Measurements from ENCODE around the gene PHC2.

The PHC2 gene, protein sequence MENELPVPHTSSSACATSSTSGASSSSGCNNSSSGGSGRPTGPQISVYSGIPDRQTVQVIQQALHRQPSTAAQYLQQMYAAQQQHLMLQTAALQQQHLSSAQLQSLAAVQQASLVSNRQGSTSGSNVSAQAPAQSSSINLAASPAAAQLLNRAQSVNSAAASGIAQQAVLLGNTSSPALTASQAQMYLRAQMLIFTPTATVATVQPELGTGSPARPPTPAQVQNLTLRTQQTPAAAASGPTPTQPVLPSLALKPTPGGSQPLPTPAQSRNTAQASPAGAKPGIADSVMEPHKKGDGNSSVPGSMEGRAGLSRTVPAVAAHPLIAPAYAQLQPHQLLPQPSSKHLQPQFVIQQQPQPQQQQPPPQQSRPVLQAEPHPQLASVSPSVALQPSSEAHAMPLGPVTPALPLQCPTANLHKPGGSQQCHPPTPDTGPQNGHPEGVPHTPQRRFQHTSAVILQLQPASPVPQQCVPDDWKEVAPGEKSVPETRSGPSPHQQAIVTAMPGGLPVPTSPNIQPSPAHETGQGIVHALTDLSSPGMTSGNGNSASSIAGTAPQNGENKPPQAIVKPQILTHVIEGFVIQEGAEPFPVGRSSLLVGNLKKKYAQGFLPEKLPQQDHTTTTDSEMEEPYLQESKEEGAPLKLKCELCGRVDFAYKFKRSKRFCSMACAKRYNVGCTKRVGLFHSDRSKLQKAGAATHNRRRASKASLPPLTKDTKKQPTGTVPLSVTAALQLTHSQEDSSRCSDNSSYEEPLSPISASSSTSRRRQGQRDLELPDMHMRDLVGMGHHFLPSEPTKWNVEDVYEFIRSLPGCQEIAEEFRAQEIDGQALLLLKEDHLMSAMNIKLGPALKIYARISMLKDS

DNA sequence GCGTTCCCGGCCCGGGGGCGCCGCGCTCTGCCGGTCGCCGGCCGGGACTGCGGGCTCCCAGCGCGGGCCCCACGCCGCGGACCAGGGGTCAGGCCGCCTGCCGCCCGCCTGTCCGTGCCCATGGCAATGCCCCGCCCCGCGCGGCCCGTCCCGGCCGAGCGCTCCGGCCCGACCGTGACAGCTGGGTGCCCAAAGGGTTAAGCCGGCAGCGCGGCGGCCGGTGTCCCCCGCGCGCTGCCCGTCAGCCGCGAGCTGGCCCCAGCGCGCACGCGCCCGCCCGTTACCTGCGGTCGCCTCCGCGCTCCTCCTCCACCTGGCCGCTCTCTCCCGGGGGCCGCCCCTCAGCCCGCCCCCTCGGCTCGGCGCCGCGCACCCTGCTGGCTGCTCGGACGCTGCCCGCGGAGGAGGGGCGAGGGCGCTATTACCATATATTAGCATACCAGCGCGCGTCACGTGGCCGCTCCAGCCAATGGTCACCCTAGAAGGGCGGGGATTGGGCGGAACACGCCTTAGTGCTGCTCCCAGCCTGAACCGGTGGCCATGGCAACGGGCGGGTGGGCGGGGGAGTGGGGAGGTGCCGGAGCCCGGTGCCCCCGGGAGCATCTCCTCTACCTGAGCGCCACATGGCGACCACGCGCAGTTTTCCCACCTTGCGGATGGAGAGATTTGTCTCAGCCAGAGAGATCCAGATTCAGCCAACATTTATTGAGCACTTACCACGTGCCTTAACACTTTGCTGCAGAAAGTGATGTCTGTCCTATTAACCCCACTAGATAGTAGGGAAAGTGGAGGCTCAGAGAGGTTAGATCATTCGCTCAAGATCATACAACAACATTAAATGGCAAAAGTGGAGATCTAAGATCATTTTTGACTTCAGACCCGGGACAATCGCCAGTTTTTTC is at the start of gene PHC2:
Gene PHC2 (minus strand): TSS at position 404 of the 902 bp plus-strand sequence. CDS start 55,556 bp downstream, outside the sequence.
- peak; percentile 85 to 94 for DNase-seq

DNA sequence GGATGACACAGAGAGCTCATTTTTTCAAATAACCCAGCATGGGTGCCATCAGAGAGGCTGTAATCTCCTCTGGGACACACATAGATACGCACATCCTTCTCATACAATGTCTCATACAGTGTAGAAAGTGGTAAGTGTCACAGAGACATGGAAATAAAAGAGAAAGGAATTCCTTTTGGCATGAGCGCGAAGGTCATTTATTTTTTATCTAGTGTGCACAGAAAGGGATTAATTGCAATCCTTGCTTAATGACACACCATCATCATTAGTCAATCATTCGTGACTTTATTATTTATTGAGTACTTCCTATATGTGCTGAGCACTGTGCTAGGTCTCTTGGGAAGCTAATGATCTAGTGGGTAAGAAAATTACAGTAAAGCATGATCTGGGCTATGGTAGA is 46.6 kb upstream of the PHC2 start:
- DNase-seq, result no peak

DNA sequence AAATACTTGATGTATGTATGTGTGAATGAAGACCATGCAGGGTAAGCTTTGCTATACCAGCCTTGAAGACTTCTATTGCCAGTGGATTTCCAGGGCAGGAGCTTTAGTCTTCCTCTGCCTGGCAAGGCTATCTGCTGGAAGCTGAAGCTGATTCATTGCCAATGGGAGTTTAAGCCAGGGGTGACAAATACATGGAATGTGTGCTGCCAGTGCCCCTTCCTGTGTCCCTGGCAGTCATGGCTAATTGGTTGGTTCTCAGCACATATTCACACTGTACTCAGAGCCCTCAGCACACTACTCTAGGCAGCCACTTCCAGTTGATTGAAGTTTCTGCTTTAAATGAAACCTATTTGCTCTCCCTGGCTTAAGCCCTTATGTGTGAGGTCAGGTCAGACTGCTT is 43.0 kb upstream of the PHC2 start:
- DNase-seq, result no peak

DNA sequence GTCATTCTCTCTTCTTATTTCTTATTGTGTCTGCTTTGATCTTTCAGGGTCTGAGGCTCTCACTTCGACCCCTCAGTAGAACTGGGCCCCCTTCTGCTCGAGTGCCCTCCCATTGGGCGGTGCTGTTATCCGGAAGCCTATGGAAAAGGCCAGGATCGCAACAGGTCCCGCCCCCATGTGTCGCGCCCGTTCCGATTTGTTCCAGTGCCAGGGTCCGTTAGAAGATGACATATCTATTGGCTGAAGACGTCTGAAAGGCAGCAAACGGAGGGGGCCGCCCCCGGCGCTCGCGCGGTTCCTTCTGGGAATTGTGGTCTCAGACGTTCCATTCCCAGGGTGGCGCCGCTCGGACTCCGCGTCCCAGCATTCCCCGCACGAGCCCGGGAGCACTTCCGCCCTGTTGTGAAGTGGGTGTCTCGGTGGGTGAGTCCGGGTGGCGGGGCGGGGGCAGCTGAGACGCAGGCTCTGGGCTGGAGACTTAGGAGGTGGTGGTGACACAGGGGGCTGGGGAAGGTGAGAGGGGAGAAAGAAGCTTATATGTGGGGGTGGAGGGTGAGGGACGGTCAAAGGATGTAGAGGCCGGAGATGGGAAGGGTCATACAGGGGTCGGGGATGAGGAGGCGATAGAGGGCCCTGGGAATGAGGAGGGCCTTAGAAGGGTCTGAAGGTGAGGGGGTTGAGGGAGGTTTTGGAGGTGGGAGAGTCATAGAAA is 41.5 kb upstream of the PHC2 start, which contains the start of gene ZSCAN20:
Gene ZSCAN20 (plus strand): TSS at position 377 of the 712 bp plus-strand sequence. CDS start 6,644 bp downstream, outside the sequence.
- DNase-seq, result peak; percentile 97

DNA sequence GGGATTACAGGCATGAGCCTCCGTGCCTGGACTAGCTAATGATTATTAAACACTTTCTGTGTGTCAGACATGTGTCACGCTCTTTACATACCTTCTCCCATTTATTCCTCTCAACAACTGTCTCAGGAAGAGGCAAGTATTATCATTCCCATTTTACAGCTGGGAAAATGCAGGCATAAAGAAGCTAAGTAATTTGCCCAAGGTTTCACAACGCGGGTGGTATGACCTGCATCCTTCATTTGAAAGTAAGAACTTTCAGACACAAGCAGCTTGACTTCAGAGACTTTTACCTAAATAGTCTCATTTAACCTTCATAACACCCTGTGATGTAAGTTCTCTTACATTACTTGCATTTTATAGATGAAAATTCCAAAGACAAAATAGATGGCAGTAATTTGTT is 40.5 kb upstream of the PHC2 start:
- no peak for DNase-seq

DNA sequence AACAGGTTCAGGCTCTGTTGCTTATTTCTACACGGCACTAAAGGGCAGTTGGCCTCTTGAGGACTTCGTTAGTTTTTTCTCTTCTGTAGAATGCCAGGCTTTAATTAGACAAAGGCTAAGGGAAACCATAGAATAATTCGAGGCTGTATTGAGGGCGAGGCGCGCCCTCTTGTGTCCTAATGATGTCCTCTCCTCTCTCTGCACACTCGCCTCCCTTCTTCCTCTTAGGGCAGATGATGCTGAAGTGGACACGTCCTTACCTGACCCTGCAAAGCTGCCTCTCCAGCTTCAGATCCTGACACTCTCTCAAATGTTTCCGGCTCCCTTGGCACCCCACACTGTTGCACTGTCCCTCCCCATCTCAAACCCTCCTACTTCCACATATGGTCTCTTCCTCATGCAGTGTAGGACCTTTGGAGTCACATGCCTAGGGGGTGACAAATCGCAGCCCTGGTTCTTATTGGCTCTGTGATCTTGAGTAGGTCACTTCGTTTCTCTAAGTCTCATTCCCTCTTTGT is 39.7 kb upstream of the PHC2 start:
- DNase-seq, result peak; percentile 73 to 74

DNA sequence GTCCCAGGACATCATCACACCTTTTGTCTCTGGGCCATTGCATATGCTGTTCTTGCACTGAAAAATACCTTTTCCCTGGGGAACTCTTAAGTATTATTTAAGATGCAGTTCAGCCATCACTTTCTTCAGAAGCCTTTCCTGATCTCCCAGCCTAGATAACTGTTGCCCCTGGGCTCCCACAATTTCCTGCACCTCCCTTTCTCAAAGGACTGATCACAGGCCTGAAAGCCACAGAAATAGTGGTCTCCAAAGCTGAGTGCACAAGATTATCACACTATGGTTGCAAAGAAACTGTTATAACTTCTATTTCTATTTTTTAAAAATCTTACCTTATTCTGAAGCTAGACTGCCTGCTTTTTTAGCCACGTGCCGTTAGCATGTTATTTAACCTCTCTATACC is 38.8 kb upstream of the PHC2 start:
- DNase-seq, result no peak

DNA sequence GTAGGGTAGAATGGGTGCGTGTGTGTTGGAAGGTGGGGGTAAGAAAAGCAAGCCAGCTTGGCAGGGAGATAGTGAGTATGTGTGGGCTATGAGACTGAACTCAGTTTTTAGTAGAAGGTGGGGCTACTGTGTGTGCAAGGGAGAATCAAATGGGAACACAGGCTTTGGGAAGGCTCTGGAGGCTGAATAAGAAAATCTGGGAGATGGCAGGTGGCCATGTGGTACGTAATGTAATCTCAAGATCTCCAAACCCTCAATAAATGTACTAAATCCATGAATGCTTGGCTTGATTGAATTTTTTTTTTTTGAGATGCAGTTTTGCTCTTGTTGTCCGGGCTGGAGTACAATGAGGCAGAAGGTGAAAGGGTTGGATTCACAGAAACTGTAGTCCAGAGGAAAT is 38.1 kb upstream of the PHC2 start:
- DNase-seq, result no peak

DNA sequence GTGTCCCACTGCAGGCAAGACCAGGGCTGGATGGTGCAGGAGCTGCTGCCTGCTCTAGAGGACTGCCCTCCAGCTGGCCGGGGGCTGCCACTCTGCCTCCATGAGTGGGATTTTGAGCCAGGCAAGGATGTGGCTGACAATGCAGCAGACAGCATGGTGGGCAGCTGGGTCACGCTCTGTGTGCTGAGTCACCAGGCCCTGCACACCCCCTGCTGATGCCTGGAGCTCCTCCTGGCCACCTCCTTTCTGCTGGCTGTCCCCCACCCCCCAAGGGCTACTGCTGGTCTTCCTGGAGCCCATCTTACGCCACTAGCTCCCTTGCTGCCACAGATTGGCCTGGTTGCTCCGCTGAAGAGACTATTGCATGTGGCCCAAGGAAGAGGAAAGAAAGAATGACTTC is 37.6 kb upstream of the PHC2 start:
- no peak for DNase-seq

DNA sequence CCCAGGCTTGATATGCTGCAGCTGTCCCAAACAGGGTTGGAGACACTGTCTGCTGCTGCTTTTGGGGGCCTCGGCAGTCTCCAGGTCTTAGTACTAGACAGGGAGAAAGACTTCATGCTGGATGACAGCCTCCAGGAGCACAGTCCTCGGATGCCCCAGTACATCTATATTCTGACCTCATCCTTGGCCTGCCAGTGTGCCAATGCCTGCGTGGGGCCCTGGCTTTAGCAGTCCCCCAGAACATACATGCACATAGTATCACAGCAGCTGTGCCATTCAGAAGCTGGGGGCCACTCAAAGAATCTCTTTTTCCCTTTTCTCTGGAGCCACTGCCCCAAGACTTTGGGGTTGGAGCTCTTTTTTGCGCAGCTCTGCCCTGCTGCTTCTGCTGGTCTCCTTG is 37.1 kb upstream of the PHC2 start:
- DNase-seq, result no peak

DNA sequence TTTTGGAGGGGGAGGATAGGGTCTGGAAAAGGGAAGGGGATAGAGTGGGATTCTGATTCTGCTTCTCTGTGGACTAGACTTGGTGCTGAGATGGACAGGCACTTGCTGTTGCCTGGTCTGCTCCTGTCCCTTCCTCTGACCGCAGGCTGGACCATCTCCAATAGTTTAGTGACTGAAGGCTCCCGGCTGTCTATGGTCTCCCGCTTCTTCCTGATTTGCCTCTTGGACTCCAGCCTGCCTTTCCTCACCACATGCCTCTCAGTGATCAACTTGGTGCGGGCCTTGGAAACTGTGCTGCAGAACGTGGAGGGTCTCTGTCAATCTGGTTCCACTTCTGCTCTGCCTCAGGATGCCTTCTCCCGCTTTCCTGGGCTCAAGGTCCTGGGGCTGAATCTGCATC is 35.3 kb upstream of the PHC2 start:
- DNase-seq, result no peak

DNA sequence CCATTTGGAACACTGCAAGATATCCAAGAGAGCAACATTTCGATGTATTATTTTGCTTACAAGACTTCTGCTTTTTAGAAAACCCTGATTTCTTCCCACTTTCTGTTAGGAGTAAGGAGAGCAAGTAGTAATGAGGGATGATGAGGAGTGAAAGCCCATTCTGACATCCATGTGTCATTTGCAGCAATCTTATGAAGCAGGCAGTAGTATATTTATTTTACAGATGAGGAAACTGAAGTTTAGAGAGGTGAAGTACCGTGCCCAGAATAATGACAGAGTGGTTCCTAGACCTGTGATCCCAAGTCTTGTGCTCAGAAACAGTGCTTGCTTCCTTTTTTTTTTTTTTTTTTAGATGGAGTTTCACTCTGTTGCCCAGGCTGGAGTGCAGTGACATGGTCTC is 34.4 kb upstream of the PHC2 start:
- no peak for DNase-seq

DNA sequence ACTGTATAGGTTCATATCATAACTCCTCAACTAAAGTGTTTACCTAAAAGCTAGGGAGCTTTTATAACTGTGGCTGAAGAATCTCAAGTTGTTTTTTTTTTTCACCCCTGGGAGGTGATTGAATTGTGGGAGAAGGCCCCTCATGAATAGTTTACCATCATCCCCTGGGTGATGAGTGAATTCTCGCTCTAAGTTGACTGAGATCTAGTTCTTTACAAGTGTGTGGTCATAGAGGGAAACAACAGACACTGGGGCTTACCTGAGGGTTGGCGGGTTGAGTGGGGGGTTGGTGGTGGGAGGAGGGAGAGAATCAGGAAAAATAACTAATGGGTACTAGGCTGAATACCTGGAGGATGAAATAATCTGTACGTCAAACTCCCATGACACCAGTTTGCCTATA is 33.7 kb upstream of the PHC2 start:
- no peak for DNase-seq

DNA sequence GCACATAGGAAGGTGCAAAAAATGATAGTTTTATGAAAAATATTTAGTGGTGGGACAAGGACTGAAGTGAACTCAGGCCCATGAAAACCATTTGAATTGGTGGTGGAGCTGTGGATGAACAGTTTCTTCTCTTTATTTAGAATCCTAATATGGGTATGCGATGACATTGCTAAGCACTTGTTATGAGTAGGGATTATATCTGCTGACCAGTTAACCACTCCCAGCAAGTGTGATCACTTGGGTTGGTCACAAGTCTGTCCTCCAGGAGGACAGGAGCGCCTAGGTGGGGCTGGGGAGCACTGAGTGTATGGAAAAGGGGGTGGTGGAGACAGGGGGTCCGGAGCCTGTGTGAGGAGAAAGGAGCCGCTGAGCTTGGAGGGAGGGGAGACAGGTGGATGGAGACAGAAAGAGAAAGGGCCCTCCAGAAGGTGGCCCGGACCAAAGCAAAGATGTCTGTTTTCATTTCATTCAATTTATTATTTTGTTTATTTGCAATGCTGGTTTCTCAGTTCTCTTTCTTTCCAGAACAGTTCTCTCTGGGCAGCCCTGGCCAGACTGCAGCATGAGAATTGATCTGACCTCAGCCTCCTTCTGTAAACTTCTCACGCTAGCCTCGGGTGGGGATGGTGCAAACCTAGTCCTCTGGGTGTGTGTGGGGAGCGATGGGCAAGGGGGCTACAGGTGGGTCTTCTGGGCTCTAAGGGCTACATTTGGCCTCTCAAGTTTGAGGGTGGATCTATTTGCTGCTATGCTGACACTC is 31.7 kb upstream of the PHC2 start:
- DNase-seq, result no peak

DNA sequence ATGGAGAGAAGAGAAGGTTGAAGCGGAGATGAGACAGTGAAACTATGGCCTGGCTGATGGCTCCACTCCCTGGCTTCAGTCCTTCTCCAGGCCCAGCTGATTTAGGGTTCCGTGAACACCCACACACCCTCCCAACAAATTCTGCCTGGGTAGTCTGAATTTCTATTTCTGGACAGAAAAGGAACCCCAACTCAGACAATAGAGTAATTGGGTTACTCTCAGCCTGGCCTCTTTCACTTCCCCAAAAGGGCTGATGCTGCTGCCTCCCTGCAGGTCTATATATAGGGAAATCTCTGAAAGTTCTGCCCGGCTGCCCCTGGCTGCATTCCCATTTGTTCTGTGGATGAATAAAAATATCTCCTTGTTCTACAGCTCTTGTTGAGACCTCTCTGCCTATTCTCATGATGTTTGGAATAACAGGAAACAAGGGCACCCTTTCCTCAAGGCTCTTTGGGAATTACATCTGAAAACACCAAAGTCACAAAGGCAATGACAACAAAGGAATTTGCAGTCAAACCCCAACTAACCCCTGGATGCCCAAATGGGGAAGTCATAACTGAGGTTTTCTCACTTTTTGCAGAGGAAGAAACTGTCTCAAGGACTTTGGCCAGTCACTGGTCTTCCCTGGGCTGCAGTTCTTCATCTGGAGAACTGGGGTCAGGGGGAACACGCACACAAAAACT is 30.2 kb upstream of the PHC2 start:
- DNase-seq, result no peak

DNA sequence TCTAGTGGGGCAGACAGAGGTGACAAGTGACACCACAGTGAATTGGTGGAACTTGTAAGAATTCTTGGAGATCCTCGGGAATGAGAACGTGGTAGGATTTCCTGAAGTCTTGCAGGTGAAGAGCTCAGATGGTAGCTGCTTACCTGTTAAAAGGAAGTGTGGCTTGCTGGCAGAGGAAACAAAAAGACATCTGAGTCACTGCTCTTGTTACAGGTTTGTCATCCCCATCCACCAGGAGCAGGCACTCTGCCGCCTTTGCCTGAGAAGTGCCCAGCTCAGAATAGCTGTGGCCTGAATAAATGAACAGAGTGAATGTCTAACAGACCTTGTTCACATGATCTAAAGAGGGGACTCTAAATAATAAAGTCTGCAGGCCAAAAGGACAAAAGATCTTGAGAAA is 29.2 kb upstream of the PHC2 start:
- DNase-seq, result no peak

DNA sequence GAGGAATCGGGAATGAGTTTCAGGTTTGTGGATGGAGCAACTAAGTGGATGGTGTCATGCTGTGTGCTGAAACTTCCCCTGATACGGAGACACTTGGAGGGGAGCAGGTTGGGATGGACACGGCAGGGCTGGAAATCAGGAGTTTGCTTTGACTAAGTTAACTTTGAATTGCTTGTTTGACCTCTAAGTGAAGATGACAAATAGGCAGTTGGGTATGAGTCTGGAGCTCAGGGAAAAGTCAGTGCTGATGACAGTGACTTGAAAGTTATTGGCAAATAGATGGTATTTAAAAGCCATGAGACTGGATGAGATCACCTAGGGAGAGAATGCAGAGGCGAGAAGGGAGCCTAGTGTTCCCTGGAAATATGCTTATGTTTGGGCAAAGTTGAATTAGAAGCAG is 28.8 kb upstream of the PHC2 start:
- DNase-seq, result no peak

DNA sequence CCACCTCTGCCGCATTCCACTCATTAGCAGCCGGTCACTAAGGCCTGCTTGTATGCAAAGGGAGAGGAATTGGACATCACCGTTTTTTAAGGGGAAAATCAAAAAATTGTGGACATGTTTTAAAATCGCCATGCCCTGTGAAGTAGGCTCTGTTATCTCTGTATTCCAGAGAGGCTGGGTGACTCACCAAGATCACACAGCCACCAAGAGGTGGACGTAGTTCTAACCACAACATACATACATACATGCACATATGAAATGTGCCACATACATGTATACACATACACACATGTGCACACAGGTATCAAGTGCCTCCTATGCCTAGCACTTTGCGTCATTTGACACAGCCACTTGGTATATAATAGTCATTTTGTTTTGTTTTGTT is 25.6 kb upstream of the PHC2 start:
- DNase-seq, result no peak

DNA sequence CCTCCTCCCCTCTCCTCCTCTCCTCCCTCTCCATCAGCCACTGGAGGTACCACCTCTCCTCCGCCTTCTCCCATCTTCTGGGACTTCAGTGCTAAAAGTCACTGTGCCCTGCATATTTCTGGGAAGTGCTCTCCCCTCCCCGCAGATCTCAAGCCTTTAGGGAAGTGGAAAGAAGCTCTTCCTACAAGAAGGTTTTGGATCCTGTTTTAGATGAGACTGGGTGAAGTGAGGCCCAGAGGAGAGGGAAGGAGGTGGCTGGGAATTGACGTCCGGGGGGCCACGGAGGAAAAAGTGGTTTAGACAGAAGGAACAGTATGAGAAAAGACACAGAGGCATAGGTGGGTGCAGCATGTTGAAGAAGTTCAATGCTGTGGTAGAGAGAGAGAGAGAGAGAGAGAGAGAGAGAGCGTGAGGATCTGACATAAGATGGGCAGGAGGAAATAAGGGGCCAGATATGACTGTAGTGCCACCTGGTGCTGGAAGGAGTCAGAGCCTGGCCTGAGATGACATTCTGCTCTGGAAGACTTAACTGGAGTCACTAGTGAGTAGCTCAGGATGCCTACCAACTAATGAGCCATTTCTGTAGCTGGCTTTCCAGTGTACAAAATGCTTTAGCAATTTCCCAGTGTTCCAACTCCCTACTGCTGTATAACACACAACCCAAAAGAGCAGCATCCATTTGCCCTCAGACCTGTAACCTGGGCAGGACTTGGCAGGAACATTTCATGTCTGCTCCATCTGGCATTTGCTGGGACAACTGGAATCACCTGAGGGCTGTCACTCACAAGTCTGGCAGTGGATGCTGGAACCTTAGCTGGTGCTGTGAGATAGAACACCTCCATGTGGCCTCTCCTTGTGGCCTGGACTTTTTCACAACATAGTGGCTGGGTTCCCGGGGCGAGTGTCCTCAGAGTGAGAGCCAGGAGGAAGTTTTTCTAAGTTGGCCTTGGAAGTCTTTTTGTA is 24.9 kb upstream of the PHC2 start:
- peak; percentile 51 to 52 for DNase-seq

All from SHP77 (cell line).